Fibroblast of lung (primary cell): ENCODE results near the gene RAD18. TPM values are rescaled to one million over a fixed set of nuclear protein-coding genes. Genes with fewer than 3 reads are reported as not detected.

Source experiments
- DNase-seq, 2 donors: peaks; one replicate each; pipeline versions ENCODE4 v3.0.0 to v3.0.0-alpha.2; 2010; ENCODE audit warnings: low read depth in 2 of 2
- H2AFZ ChIP-seq: 2 replicates; pipeline ENCODE4 v1.5.1; 2012; ENCODE audit warnings: low read length, control low read depth, inconsistent platforms
- H3K27ac ChIP-seq: 2 replicates; pipeline ENCODE4 v1.5.1; 2011; ENCODE audit warnings: low read length, control low read depth; ENCODE audit not compliant: insufficient read depth
- H3K27me3 ChIP-seq: 2 replicates; pipeline ENCODE4 v1.5.1; 2011; ENCODE audit warnings: mild to moderate bottlenecking, low read length; ENCODE audit not compliant: control insufficient read depth, insufficient read depth
- H3K36me3 ChIP-seq: 2 replicates; pipeline ENCODE4 v1.5.1; 2011; ENCODE audit warnings: low read length; ENCODE audit not compliant: control insufficient read depth, insufficient read depth
- H3K4me1 ChIP-seq: 2 replicates; pipeline ENCODE4 v1.5.1; 2011; ENCODE audit warnings: low read length; ENCODE audit not compliant: control insufficient read depth, insufficient read depth; ENCODE audit errors: extremely low read depth
- H3K4me2 ChIP-seq: 2 replicates; pipeline ENCODE4 v1.5.1; 2011; ENCODE audit warnings: low read length, control low read depth; ENCODE audit not compliant: insufficient read depth; ENCODE audit errors: extremely low read depth
- H3K4me3 ChIP-seq, 4 experiments: fragments of 200-600 bp in 1 of 4; sonication (generic) in 1 of 4; replicated peaks in 1 of 4; 2 replicates each; pipeline ENCODE4 v1.5.1; 2011 to 2016; ENCODE audit warnings: low read length in 4 of 4, low read depth in 3 of 4, mild to moderate bottlenecking in 3 of 4, control low read depth in 2 of 4, inconsistent platforms in 1 of 4, mixed read lengths in 1 of 4; ENCODE audit not compliant: insufficient read depth in 1 of 4; ENCODE audit errors: control extremely low read depth in 1 of 4
- H3K79me2 ChIP-seq: 2 replicates; pipeline ENCODE4 v1.5.1; 2012; ENCODE audit warnings: mild to moderate bottlenecking, low read length, inconsistent platforms; ENCODE audit not compliant: control insufficient read depth, insufficient read depth
- H3K9ac ChIP-seq: 2 replicates; pipeline ENCODE4 v1.5.1; 2011; ENCODE audit warnings: mild to moderate bottlenecking, low read length, control low read depth; ENCODE audit not compliant: insufficient read depth
- H3K9me3 ChIP-seq: 2 replicates; pipeline ENCODE4 v1.5.1; 2012; ENCODE audit warnings: low read depth, low read length; ENCODE audit not compliant: control insufficient read depth, insufficient read depth
- H4K20me1 ChIP-seq: 2 replicates; pipeline ENCODE4 v1.5.1; 2011; ENCODE audit warnings: low read length; ENCODE audit not compliant: control insufficient read depth, insufficient read depth; ENCODE audit errors: extremely low read depth
- CTCF ChIP-seq, 2 donors: IDR thresholded peaks in 1 of 2; conservative IDR thresholded peaks in 1 of 2; 1 replicate in 1 of 2; 2 replicates in 1 of 2; pipeline ENCODE4 v1.5.1; 2011 to 2012; ENCODE audit warnings: low read length in 2 of 2, control low read depth in 1 of 2, inconsistent platforms in 1 of 2, low read depth in 1 of 2, mild to moderate bottlenecking in 1 of 2
- EZH2 ChIP-seq: IDR thresholded peaks from 2 replicates; pipeline ENCODE4 v1.5.1; 2012; ENCODE audit warnings: low read length, control low read depth, mild to moderate bottlenecking; ENCODE audit errors: missing control alignments
- polyA plus RNA-seq, 2 donors: library from polyadenylated mRNA; depleted of rRNA in 1 of 2; stranded (reverse) in 1 of 2; unstranded in 1 of 2; fragments of >200 nt; gene quantifications; 2 replicates each; pipeline ENCODE4 v1.2.1, GENCODE V29; 2011 to 2012; ENCODE audit warnings: missing spikeins in 1 of 2
- total RNA-seq: library from RNA; depleted of rRNA; stranded (reverse); fragments of >200 nt; gene quantifications from 2 replicates; pipeline ENCODE4 v1.2.1, GENCODE V29; 2014

RAD18 gene
- total and polyA plus RNA-seq, 2 donors (not counting 1 experiment from before 2014, with no cell fraction given), result 6.1 to 9.9 TPM

- TF ChIP-seq CTCF (conservative IDR thresholded peaks at IDR 0.05 in 1 of 2, IDR thresholded peaks at IDR 0.05 in 1 of 2; ENCODE audit: low read depth in 1 of 2, low read length in 2 of 2), result no peak
- no peaks in the 10 kb centered on the region for H3K36me3 ChIP-seq
- H3K79me2 ChIP-seq, result no peaks in the 10 kb centered on the region
- H3K9ac ChIP-seq, result no peak overlapping the region
- H3K27ac ChIP-seq, result no peak overlapping the region
- no peaks in the 10 kb centered on the region for H4K20me1 ChIP-seq
- H3K27me3 ChIP-seq, result no peaks in the 10 kb centered on the region
- H3K9me3 ChIP-seq, result no peaks in the 10 kb centered on the region
- DNase-seq, result no peak
- H3K4me2 ChIP-seq, result no peak overlapping the region
- H3K4me3 ChIP-seq, result no peak overlapping the region
- H2AFZ ChIP-seq, result no peak overlapping the region
- H3K4me1 ChIP-seq, result peaks cover 9% of the 10 kb centered on the region
Measured at GRCh38 chr3:8873740-8874139, 89.5 kb downstream of the RAD18 start.

GRCh38 chr3:8872261-8872660 is 91.0 kb downstream of the RAD18 start:
- no peaks in the 10 kb centered on the region for H3K36me3 ChIP-seq
- H3K4me2 ChIP-seq, result no peak overlapping the region
- no peak for DNase-seq
- H3K9ac ChIP-seq, result no peak overlapping the region
- H3K4me1 ChIP-seq, result peaks cover 9% of the 10 kb centered on the region
- H4K20me1 ChIP-seq, result no peaks in the 10 kb centered on the region
- no peaks in the 10 kb centered on the region for H3K27me3 ChIP-seq
- H2AFZ ChIP-seq, result no peak overlapping the region
- no peak overlapping the region for H3K27ac ChIP-seq
- TF ChIP-seq CTCF (conservative IDR thresholded peaks at IDR 0.05 in 1 of 2, IDR thresholded peaks at IDR 0.05 in 1 of 2; ENCODE audit: low read depth in 1 of 2, low read length in 2 of 2), result no peak
- H3K4me3 ChIP-seq, result no peak overlapping the region
- H3K9me3 ChIP-seq, result no peaks in the 10 kb centered on the region
- no peaks in the 10 kb centered on the region for H3K79me2 ChIP-seq

- Histone ChIP-seq H3K4me2 (no peak overlapping the region), H3K27ac (no peak overlapping the region), H3K4me3 (no peak overlapping the region), H3K27me3 (no peaks in the 10 kb centered on the region), H4K20me1 (no peaks in the 10 kb centered on the region), H3K4me1 (peaks cover 9% of the 10 kb centered on the region), H3K79me2 (no peaks in the 10 kb centered on the region), H2AFZ (no peak overlapping the region), H3K9ac (no peak overlapping the region), H3K9me3 (no peaks in the 10 kb centered on the region), H3K36me3 (no peaks in the 10 kb centered on the region)
- no peak for DNase-seq
- TF ChIP-seq EZH2, result no peak
- TF ChIP-seq CTCF (conservative IDR thresholded peaks at IDR 0.05 in 1 of 2, IDR thresholded peaks at IDR 0.05 in 1 of 2; ENCODE audit: low read depth in 1 of 2, low read length in 2 of 2), result no peak
Measured at GRCh38 chr3:8871306-8871705, 92.0 kb downstream of the RAD18 start.
